GM12891 (cell line): ENCODE measurements around the gene PCSK5.

ENCODE experiments used
- DNase-seq: peaks from one replicate; pipeline ENCODE4 v3.0.0; 2011; ENCODE audit warnings: low spot score; ENCODE audit not compliant: insufficient read length
- FAIRE-seq: peaks from 2 replicates; lab custom pipeline; 2011; peaks lifted over from hg19 to GRCh38; lab: Jason Lieb, UNC
- PAX5 ChIP-seq: IDR thresholded peaks from 2 replicates; pipeline ENCODE4 v1.6.1; 2011; ENCODE audit warnings: low read length, moderate library complexity, mild to moderate bottlenecking; ENCODE audit not compliant: insufficient read depth, severe bottlenecking
- POLR2A ChIP-seq: IDR thresholded peaks from 2 replicates; pipeline ENCODE4 v1.6.1; 2011; ENCODE audit warnings: low read depth, low read length, control low read depth
- POLR2AphosphoS5 ChIP-seq: IDR thresholded peaks from 2 replicates; pipeline ENCODE4 v1.6.1; 2011; ENCODE audit warnings: low read depth, low read length, control low read depth
- POU2F2 ChIP-seq: IDR thresholded peaks from 2 replicates; pipeline ENCODE4 v1.6.1; 2011; ENCODE audit warnings: low read depth, mild to moderate bottlenecking, control low read depth, low read length, moderate library complexity
- SPI1 ChIP-seq: IDR thresholded peaks from 2 replicates; pipeline ENCODE4 v1.6.1; 2011; ENCODE audit warnings: low read depth, low read length, control low read depth
- TAF1 ChIP-seq: IDR thresholded peaks from 2 replicates; pipeline ENCODE4 v1.6.1; 2011; ENCODE audit warnings: low read depth, low read length, control low read depth

The PCSK5 gene

DNA sequence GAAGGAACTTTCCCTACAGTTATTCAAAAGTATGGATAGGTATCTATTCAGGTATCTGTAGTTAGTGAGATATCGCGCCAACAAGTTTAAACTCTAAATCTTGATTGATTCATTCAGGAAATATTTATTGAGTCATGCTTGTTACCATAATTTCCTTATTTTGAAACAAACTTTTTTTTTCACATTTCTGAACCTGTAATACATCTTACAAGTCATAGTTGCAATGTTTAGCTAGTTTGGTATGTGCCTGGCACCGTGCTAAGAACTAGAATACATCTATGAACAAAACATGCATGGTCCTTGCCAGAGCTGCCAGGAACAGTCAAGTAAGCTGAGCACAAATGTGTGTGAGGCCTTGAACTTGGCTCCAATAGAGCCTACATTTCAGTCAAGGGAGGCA lies 226.4 kb downstream of the PCSK5 start:
- DNase-seq = no peak
- FAIRE-seq = no peak
- TF ChIP-seq POLR2A = no peak

DNA sequence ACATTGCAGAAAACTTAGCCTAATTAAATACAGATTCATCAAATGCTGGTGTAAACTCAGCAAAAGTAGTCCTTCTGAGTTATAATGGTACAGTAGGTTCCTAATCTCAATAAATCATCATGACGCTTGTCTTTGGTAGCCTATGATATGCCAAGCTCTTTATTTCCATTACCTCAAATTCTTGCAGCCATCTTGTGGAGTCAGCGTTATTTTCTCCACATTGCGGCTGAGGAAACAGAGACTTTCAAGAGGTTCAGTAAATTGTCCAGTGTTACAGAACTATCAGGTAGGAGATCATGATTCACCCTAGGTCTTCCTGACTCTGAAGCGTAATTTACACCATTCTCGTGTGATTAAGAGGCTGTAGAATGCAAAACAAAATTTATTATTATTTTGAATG lies 237.2 kb downstream of the PCSK5 start:
- no peak for DNase-seq
- no peak for FAIRE-seq
- TF ChIP-seq POU2F2 = no peak
- TF ChIP-seq PAX5 = no peak
- no peak for TF ChIP-seq TAF1
- TF ChIP-seq POLR2A = no peak
- TF ChIP-seq SPI1 = no peak
- no peak for TF ChIP-seq POLR2AphosphoS5

DNA sequence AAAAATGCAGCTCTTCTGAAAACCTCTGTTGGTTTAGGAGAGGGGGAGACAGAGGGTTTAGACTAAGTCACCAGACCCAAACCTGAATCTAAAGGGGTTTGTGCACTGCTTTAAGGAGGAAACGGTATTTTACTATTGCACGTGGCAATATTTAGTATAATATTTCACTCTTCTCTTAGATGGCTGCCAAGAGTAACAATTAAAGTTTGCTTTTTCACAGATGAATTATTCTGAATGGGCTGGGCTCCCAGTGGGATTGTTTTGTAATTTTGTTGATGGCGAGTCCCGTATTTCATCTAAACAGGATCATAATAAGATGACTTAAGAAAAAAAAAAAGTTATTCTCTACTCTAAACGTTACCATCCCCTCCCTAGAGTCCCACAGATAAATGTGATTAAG lies 245.4 kb downstream of the PCSK5 start:
- DNase-seq (no peak), FAIRE-seq (no peak)
- TF ChIP-seq POLR2A (no peak), POU2F2 (no peak), SPI1 (no peak), POLR2AphosphoS5 (no peak), PAX5 (no peak), TAF1 (no peak)

DNA sequence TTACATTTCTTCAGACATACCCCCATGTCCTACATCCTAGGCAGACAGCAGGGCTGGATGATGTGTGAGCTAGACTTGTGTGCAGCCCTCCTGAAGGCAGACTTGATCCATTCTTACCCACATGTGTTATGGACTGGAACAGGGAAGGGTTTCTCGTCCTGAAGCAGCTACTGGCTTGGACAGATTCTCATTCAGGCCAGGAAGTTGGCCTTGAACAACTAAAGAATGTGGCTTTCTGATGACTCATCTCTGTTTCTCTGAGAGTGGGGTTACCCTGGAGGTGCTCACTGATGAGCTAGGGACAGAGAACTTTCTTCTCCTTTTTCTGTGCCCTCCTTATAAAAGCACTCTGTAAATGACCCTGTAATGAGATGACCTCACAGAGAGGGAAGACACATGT lies 246.5 kb downstream of the PCSK5 start:
- FAIRE-seq (no peak), DNase-seq (no peak)
- TF ChIP-seq POU2F2 (no peak), POLR2A (no peak)

GRCh38 chr9:76137931-76138330 lies 247.5 kb downstream of the PCSK5 start:
- FAIRE-seq (no peak), DNase-seq (no peak)
- no peak for TF ChIP-seq POLR2AphosphoS5
- TF ChIP-seq PAX5 = no peak
- no peak for TF ChIP-seq SPI1

- TF ChIP-seq POLR2A (no peak), POLR2AphosphoS5 (no peak), SPI1 (no peak), PAX5 (no peak), POU2F2 (no peak), TAF1 (no peak)
- no peak for FAIRE-seq
- DNase-seq = no peak
Measured at GRCh38 chr9:76138360-76138759, 247.9 kb downstream of the PCSK5 start.

DNA sequence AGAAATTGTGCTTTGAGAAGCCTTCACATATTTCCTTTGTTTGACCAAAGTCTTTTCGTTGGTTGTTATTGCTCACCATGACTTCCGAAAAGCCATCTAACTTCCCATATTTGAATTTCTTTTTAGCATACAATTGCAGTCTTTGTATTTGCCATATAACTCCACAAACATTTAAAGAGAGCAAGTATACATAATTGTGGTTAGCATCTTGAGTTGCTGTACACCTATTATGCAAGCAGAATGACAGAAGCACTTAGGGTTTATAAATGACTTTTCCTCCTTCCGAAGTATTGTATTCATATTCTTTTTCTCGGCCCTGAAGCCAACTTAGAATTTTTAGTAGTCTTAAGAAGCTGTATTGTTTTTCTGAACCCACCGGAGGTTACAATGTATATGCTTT lies 253.4 kb downstream of the PCSK5 start:
- FAIRE-seq (no peak), DNase-seq (no peak)
- TF ChIP-seq SPI1 (no peak), POLR2AphosphoS5 (no peak), POLR2A (no peak), TAF1 (no peak), POU2F2 (no peak), PAX5 (no peak)

- DNase-seq = no peak
- no peak for FAIRE-seq
- no peak for TF ChIP-seq POLR2A
- no peak for TF ChIP-seq POU2F2
- TF ChIP-seq PAX5 = no peak
- TF ChIP-seq POLR2AphosphoS5 = no peak
- no peak for TF ChIP-seq TAF1
- TF ChIP-seq SPI1 = no peak
Measured at GRCh38 chr9:76150013-76150412, 259.5 kb downstream of the PCSK5 start.

GRCh38 chr9:76151267-76151666 lies 260.8 kb downstream of the PCSK5 start:
- TF ChIP-seq PAX5 (no peak), TAF1 (no peak), POLR2AphosphoS5 (no peak), SPI1 (no peak), POU2F2 (no peak)
- no peak for DNase-seq
- FAIRE-seq = no peak

DNA sequence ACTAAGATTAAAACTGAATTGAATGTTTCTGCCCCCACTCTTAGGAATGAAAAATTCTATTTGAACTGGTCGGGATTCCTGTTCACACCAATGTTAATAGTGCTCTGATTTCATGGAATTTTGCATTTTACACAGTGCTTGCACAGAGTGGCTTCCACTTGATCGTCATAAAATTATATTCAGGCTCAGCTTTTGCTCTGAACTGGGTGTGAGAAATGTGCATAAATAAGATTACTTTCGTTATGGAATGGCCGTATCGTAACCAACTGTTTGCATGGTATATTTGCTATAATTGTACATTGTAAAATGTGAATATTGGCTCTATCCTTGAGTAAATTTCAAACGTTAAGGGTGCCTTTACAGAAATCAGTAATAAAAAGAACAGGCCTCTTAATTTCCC lies 262.9 kb downstream of the PCSK5 start:
- FAIRE-seq = no peak
- TF ChIP-seq POU2F2 = no peak
- TF ChIP-seq POLR2A = no peak
- TF ChIP-seq TAF1 = no peak
- TF ChIP-seq POLR2AphosphoS5 = no peak
- no peak for TF ChIP-seq PAX5
- no peak for TF ChIP-seq SPI1
- no peak for DNase-seq

- TF ChIP-seq PAX5 (no peak), POLR2A (no peak), TAF1 (no peak), SPI1 (no peak), POLR2AphosphoS5 (no peak), POU2F2 (no peak)
- no peak for FAIRE-seq
- DNase-seq = no peak
Measured at GRCh38 chr9:76153902-76154629, 263.6 kb downstream of the PCSK5 start.
